ENCODE results near the gene NKX2-3. TPM values are rescaled to one million over a fixed set of nuclear protein-coding genes. Genes with fewer than 3 reads are reported as not detected.
A peak's percentile ranks its signal among the peaks of the same experiment; 100 is the strongest.

Gene NKX2-3
- total RNA-seq, 1 donor from 2014 or later = 0.82 TPM

GRCh38 chr10:99534450-99534938, 1.8 kb downstream of the NKX2-3 start:
- H3K4me3 Mint-ChIP-seq (ENCODE audit: unreplicated experiment) = peak overlapping the region; percentile 81
- H3K9me3 Mint-ChIP-seq (ENCODE audit: unreplicated experiment) = no peaks in the 10 kb centered on the region
- peaks cover 41% of the 10 kb centered on the region for H3K4me1 Mint-ChIP-seq (ENCODE audit: unreplicated experiment)
- peaks cover 5% of the 10 kb centered on the region for H3K36me3 Mint-ChIP-seq (ENCODE audit: low read depth, unreplicated experiment)
- peak overlapping the region; percentile 85 for H3K27ac Mint-ChIP-seq (ENCODE audit: unreplicated experiment)
- no peak for TF ChIP-seq CTCF (IDR thresholded peaks at IDR 0.05; ENCODE audit: unreplicated experiment)
- DNase-seq (ENCODE audit: low spot score) = no peak
- H3K27me3 Mint-ChIP-seq (ENCODE audit: unreplicated experiment) = peaks cover 45% of the 10 kb centered on the region

GRCh38 chr10:99534939-99535763, 2.4 kb downstream of the NKX2-3 start:
- Mint-ChIP-seq H3K27me3 (ENCODE audit: unreplicated experiment) (peaks cover 44% of the 10 kb centered on the region), H3K27ac (ENCODE audit: unreplicated experiment) (no peak overlapping the region), H3K9me3 (ENCODE audit: unreplicated experiment) (no peaks in the 10 kb centered on the region), H3K36me3 (ENCODE audit: low read depth, unreplicated experiment) (peaks cover 5% of the 10 kb centered on the region), H3K4me1 (ENCODE audit: unreplicated experiment) (peaks cover 36% of the 10 kb centered on the region), H3K4me3 (ENCODE audit: unreplicated experiment) (peak overlapping the region; percentile 81)
- no peak for DNase-seq (ENCODE audit: low spot score)
- TF ChIP-seq CTCF (IDR thresholded peaks at IDR 0.05; ENCODE audit: unreplicated experiment) = no peak

GRCh38 chr10:99535764-99536337, 3.1 kb downstream of the NKX2-3 start:
- Mint-ChIP-seq H3K27ac (ENCODE audit: unreplicated experiment) (no peak overlapping the region), H3K36me3 (ENCODE audit: low read depth, unreplicated experiment) (peaks cover 5% of the 10 kb centered on the region), H3K4me1 (ENCODE audit: unreplicated experiment) (peaks cover 33% of the 10 kb centered on the region), H3K4me3 (ENCODE audit: unreplicated experiment) (no peak overlapping the region), H3K9me3 (ENCODE audit: unreplicated experiment) (no peaks in the 10 kb centered on the region), H3K27me3 (ENCODE audit: unreplicated experiment) (peaks cover 44% of the 10 kb centered on the region)
- no peak for TF ChIP-seq CTCF (IDR thresholded peaks at IDR 0.05; ENCODE audit: unreplicated experiment)
- no peak for DNase-seq (ENCODE audit: low spot score)

- H3K36me3 Mint-ChIP-seq (ENCODE audit: low read depth, unreplicated experiment) = peaks cover 5% of the 10 kb centered on the region
- TF ChIP-seq CTCF (IDR thresholded peaks at IDR 0.05; ENCODE audit: unreplicated experiment) = no peak
Observed at GRCh38 chr10:99536338-99537085, 3.8 kb downstream of the NKX2-3 start.

More at GRCh38 chr10:99536338-99537085, 3.8 kb downstream of the NKX2-3 start:
- H3K4me1 Mint-ChIP-seq (ENCODE audit: unreplicated experiment) = peaks cover 33% of the 10 kb centered on the region
- H3K27me3 Mint-ChIP-seq (ENCODE audit: unreplicated experiment) = peaks cover 47% of the 10 kb centered on the region
- H3K9me3 Mint-ChIP-seq (ENCODE audit: unreplicated experiment) = no peaks in the 10 kb centered on the region
- no peak for DNase-seq (ENCODE audit: low spot score)
- H3K27ac Mint-ChIP-seq (ENCODE audit: unreplicated experiment) = peak overlapping the region; percentile 30
- peak overlapping the region; percentile 62 for H3K4me3 Mint-ChIP-seq (ENCODE audit: unreplicated experiment)
